Upper lobe of left lung (tissue), 6 donors: Measurements from ENCODE around the gene RRAD. TPM values are rescaled to one million over a fixed set of nuclear protein-coding genes. Genes with fewer than 3 reads are reported as not detected.
"Not testable (repeated sequence)": the region's sequence is repeated elsewhere in the genome, so short reads cannot be mapped to it uniquely, and the experiment has no call there.

Experiments used
- ATAC-seq, 2 donors: fragments of 200-7000 bp; cut with Tn5 transposase; one replicate each; pipeline ENCODE4 v1.9.1; 2022; ENCODE audit warnings: mild to moderate bottlenecking in 2 of 2, moderate library complexity in 2 of 2; ENCODE audit not compliant: low FRiP score in 2 of 2
- DNase-seq, 2 donors: peaks; one replicate each; pipeline ENCODE4 v3.0.0-alpha.2; 2019 to 2020
- H3K27ac ChIP-seq, 4 donors: fragments of 200-600 bp; sonication (generic); one replicate each; pipeline ENCODE4 v1.5.1; 2016 to 2019
- H3K27me3 ChIP-seq, 4 donors: fragments of 200-600 bp; sonication (generic); one replicate each; pipeline ENCODE4 v1.5.1; 2017 to 2019
- H3K36me3 ChIP-seq, 4 donors: fragments of 200-600 bp; sonication (generic); one replicate each; pipeline ENCODE4 v1.5.1; 2016 to 2019
- H3K4me1 ChIP-seq, 4 donors: fragments of 200-600 bp; sonication (generic); one replicate each; pipeline ENCODE4 v1.5.1; 2018 to 2019
- H3K4me3 ChIP-seq, 4 donors: fragments of 200-600 bp; sonication (generic); one replicate each; pipeline ENCODE4 v1.5.1; 2017 to 2019; ENCODE audit warnings: mild to moderate bottlenecking in 2 of 4, moderate library complexity in 1 of 4
- H3K9me3 ChIP-seq, 4 donors: fragments of 200-600 bp; sonication (generic); one replicate each; pipeline ENCODE4 v1.5.1; 2018 to 2019
- CTCF ChIP-seq, 6 experiments: fragments of 450-650 bp in 4 of 6; fragments of 200-600 bp in 2 of 6; sonication (generic) in 2 of 6; IDR thresholded peaks; one replicate each; pipeline ENCODE4 v1.5.1; 2016 to 2019; ENCODE audit warnings: antibody characterized with exemption in 6 of 6
- EP300 ChIP-seq, 4 donors: sonication (generic); formaldehyde crosslinking; IDR thresholded peaks; one replicate each; pipeline ENCODE4 v1.5.1; 2017; ENCODE audit warnings: antibody characterized with exemption in 4 of 4, control low read depth in 2 of 4
- POLR2A ChIP-seq, 4 donors: fragments of 450-650 bp; IDR thresholded peaks; one replicate each; pipeline ENCODE4 v1.5.1; 2016 to 2017; ENCODE audit warnings: antibody characterized with exemption in 4 of 4, mild to moderate bottlenecking in 2 of 4
- POLR2AphosphoS5 ChIP-seq, 2 donors: sonication (generic); formaldehyde crosslinking; IDR thresholded peaks; one replicate each; pipeline ENCODE4 v1.5.1; 2017; ENCODE audit warnings: antibody characterized with exemption in 2 of 2
- WGBS, 2 donors: methylation state at CpG; one replicate each; pipeline ENCODE4 v1.1.5; 2017 to 2018; 5-methylcytosine and 5-hydroxymethylcytosine counted together
- total RNA-seq, 6 donors: library from RNA; depleted of rRNA in 4 of 6; stranded (reverse); fragments of >200 nt in 4 of 6; gene quantifications; one replicate each; pipeline versions ENCODE4 v1.1.0 to v1.2.1, GENCODE V29; 2016 to 2021
- donor health status: DM: no; HTN: no; CAD: no; lungs with moderate emphysema.
- donor health status: DM: no; HTN: yes; CAD: no; lungs with severe emphysema.

Gene RRAD
- total RNA-seq, 6 donors from 2014 or later: 13.8 to 50.3 (median 47.0) TPM

- TF ChIP-seq EP300 (IDR thresholded peaks at IDR 0.05) (no peak), POLR2AphosphoS5 (IDR thresholded peaks at IDR 0.05) (no peak), POLR2A (IDR thresholded peaks at IDR 0.05) (no peak)
- DNase-seq: no peak
- H3K4me1 ChIP-seq: peaks cover 29 to 51% (median 36%) of the 10 kb centered on the region in 4 donors
- H3K9me3 ChIP-seq: no peaks in the 10 kb centered on the region
- no peak overlapping the region for H3K4me3 ChIP-seq
- H3K36me3 ChIP-seq: peaks cover 14 to 52% (median 33%) of the 10 kb centered on the region in 4 donors
- H3K27me3 ChIP-seq: no peaks in the 10 kb centered on the region
- ATAC-seq: no peak
- WGBS, 2 donors: 86 to 90% methylated on average over 4 of the region's 4 CpGs
- peak overlapping the region in 1 of 4 donors; percentile 96 for H3K27ac ChIP-seq
Observed at GRCh38 chr16:66936889-66937554, 11.7 kb upstream of the RRAD start.

GRCh38 chr16:66936462-66936861 is 11.1 kb upstream of the RRAD start:
- H3K4me1 ChIP-seq: peaks cover 29 to 51% (median 36%) of the 10 kb centered on the region in 4 donors
- peaks cover 13 to 47% (median 29%) of the 10 kb centered on the region in 4 donors for H3K36me3 ChIP-seq
- no peaks in the 10 kb centered on the region for H3K27me3 ChIP-seq
- 87% methylated on average over 6 of the region's 6 CpGs for WGBS, 2 donors
- no peaks in the 10 kb centered on the region for H3K9me3 ChIP-seq
- no peak for TF ChIP-seq POLR2AphosphoS5 (IDR thresholded peaks at IDR 0.05)
- TF ChIP-seq CTCF (IDR thresholded peaks at IDR 0.05): no peak
- TF ChIP-seq EP300 (IDR thresholded peaks at IDR 0.05): no peak
- TF ChIP-seq POLR2A (IDR thresholded peaks at IDR 0.05): no peak
- H3K27ac ChIP-seq: peak overlapping the region in 2 of 4 donors; percentile 96 to 98
- H3K4me3 ChIP-seq: no peak overlapping the region
- no peak for ATAC-seq
- DNase-seq: no peak

- peak; percentile 73 to 85 for DNase-seq
- peak within 1 kb of the TSS; percentile 86 to 98 (median 97) for H3K27ac ChIP-seq
- H3K4me1 ChIP-seq: peaks cover 29 to 51% (median 36%) of the 10 kb centered on the region in 4 donors
- WGBS, 2 donors: 30 to 40% methylated on average over 13 to 24 of the region's 44 CpGs
- H3K27me3 ChIP-seq: no peaks in the 10 kb centered on the region
- H3K36me3 ChIP-seq: peaks cover 4 to 45% (median 22%) of the 10 kb centered on the region in 4 donors
- peak; percentile 49 to 58 for ATAC-seq
- no peaks in the 10 kb centered on the region for H3K9me3 ChIP-seq
- peak within 1 kb of the TSS; percentile 86 to 100 (median 95) for H3K4me3 ChIP-seq
- TF ChIP-seq CTCF (IDR thresholded peaks at IDR 0.05) (no peak), POLR2A (IDR thresholded peaks at IDR 0.05) (peak in 1 of 4 donors; percentile 13)
Observed at GRCh38 chr16:66935314-66936011, 10.1 kb upstream of the RRAD start, which contains the start of gene CES2. Gene CES2 (plus strand): TSS chr16:66935516. CDS start chr16:66935636, 120 bp downstream.

GRCh38 chr16:66934839-66935313 is 9.5 kb upstream of the RRAD start:
- ATAC-seq: peak in 1 of 2 donors; percentile 2
- H3K36me3 ChIP-seq: peaks cover 0 to 40% (median 16%) of the 10 kb centered on the region in 4 donors

GRCh38 chr16:66934138-66934838 is 9.0 kb upstream of the RRAD start, which contains the start of gene CIAO2B:
Gene CIAO2B (minus strand): TSS chr16:66934402. CDS start chr16:66934364, 38 bp downstream.
- no peaks in the 10 kb centered on the region for H3K27me3 ChIP-seq
- DNase-seq (peak; percentile 88 to 98), ATAC-seq (peak; percentile 93 to 96)
- H3K36me3 ChIP-seq: peaks cover 0 to 34% (median 11%) of the 10 kb centered on the region in 4 donors
- H3K4me3 ChIP-seq: peak within 1 kb of the TSS; percentile 86 to 100 (median 95)
- no peaks in the 10 kb centered on the region for H3K9me3 ChIP-seq
- H3K27ac ChIP-seq: peak within 1 kb of the TSS; percentile 86 to 98 (median 97)
- WGBS, 2 donors: 0 to 1% methylated on average over 38 of the region's 76 CpGs
- peaks cover 29 to 51% (median 36%) of the 10 kb centered on the region in 4 donors for H3K4me1 ChIP-seq
- TF ChIP-seq POLR2A (IDR thresholded peaks at IDR 0.05) (peak in 3 of 4 donors; percentile 57 to 88 (median 79)), POLR2AphosphoS5 (IDR thresholded peaks at IDR 0.05) (peak; percentile 99), CTCF (IDR thresholded peaks at IDR 0.05) (peak in 2 of 6 experiments; percentile 11 to 12), EP300 (IDR thresholded peaks at IDR 0.05) (peak in 1 of 4 donors; percentile 95)

More at GRCh38 chr16:66934839-66935313, 9.5 kb upstream of the RRAD start:
- not testable (repeated sequence) for H3K9me3 ChIP-seq, DNase-seq, H3K27me3 ChIP-seq
- 1 to 2% methylated on average over 23 to 24 of the region's 24 CpGs for WGBS, 2 donors
- H3K4me3 ChIP-seq: peak overlapping the region; percentile 86 to 100 (median 95)
- H3K27ac ChIP-seq: peak overlapping the region; percentile 86 to 98 (median 97)
- H3K4me1 ChIP-seq: peaks cover 29 to 51% (median 36%) of the 10 kb centered on the region in 4 donors
